ENCODE results near the gene ARHGAP30.

ARHGAP30 gene

GRCh38 chr1:161111527-161111926 lies 41.8 kb upstream of the ARHGAP30 start:
- TF ChIP-seq CTCF (IDR thresholded peaks at IDR 0.05; ENCODE audit: low read depth, low read length, poor library complexity, severe bottlenecking) = no peak
- TF ChIP-seq EZH2phosphoT487 (IDR thresholded peaks at IDR 0.05; ENCODE audit: borderline replicate concordance, low read length) = no peak
- Histone ChIP-seq H3K27me3 (ENCODE audit: control insufficient read depth, low read length) (no peaks in the 10 kb centered on the region), H3K36me3 (ENCODE audit: control insufficient read depth, low read length) (peaks cover 58% of the 10 kb centered on the region), H3K4me3 (ENCODE audit: low read length) (no peak overlapping the region), H3K79me2 (ENCODE audit: control insufficient read depth, low read length) (peaks cover 96% of the 10 kb centered on the region), H3K4me2 (ENCODE audit: low read length) (peak overlapping the region; percentile 12), H3K27ac (ENCODE audit: low read depth, low read length) (no peak overlapping the region), H3K9me3 (ENCODE audit: control insufficient read depth, insufficient read depth, low read length) (no peaks in the 10 kb centered on the region), H3K4me1 (ENCODE audit: control insufficient read depth, low read length) (peaks cover 47% of the 10 kb centered on the region), H3F3A (ENCODE audit: control insufficient read depth, insufficient read depth) (0 out of 2 replicates have a peak, but pooled peaks cover 2% of the 10 kb centered on the region), H4K20me1 (ENCODE audit: control insufficient read depth, insufficient read depth, low read depth, low read length) (peaks cover 16% of the 10 kb centered on the region; the same call in 1 of the 2 replicates), H3K9me2 (replicated peaks; ENCODE audit: control insufficient read depth, low read length) (no peaks in the 10 kb centered on the region)

GRCh38 chr1:161111117-161111516 lies 41.4 kb upstream of the ARHGAP30 start:
- H3K9me3 ChIP-seq (ENCODE audit: control insufficient read depth, insufficient read depth, low read length) = no peaks in the 10 kb centered on the region
- no peaks in the 10 kb centered on the region for H3K9me2 ChIP-seq (replicated peaks; ENCODE audit: control insufficient read depth, low read length)
- peak overlapping the region; percentile 12; the same call in 1 of the 2 replicates for H3K4me2 ChIP-seq (ENCODE audit: low read length)
- H3K79me2 ChIP-seq (ENCODE audit: control insufficient read depth, low read length) = peaks cover 96% of the 10 kb centered on the region
- no peak overlapping the region for H3K4me3 ChIP-seq (ENCODE audit: low read length)
- H3K27ac ChIP-seq (ENCODE audit: low read depth, low read length) = no peak overlapping the region
- H3F3A ChIP-seq (ENCODE audit: control insufficient read depth, insufficient read depth) = 0 out of 2 replicates have a peak, but pooled peaks cover 2% of the 10 kb centered on the region
- H3K27me3 ChIP-seq (ENCODE audit: control insufficient read depth, low read length) = no peaks in the 10 kb centered on the region
- peaks cover 57% of the 10 kb centered on the region for H3K36me3 ChIP-seq (ENCODE audit: control insufficient read depth, low read length)
- peaks cover 43% of the 10 kb centered on the region for H3K4me1 ChIP-seq (ENCODE audit: control insufficient read depth, low read length)
- no peak for TF ChIP-seq CTCF (IDR thresholded peaks at IDR 0.05; ENCODE audit: low read depth, low read length, poor library complexity, severe bottlenecking)
- TF ChIP-seq EZH2phosphoT487 (IDR thresholded peaks at IDR 0.05; ENCODE audit: borderline replicate concordance, low read length) = no peak
- peaks cover 13% of the 10 kb centered on the region; the same call in 1 of the 2 replicates for H4K20me1 ChIP-seq (ENCODE audit: control insufficient read depth, insufficient read depth, low read depth, low read length)

- Histone ChIP-seq H3F3A (ENCODE audit: control insufficient read depth, insufficient read depth) (no peaks in the 10 kb centered on the region), H3K9me3 (ENCODE audit: control insufficient read depth, insufficient read depth, low read length) (no peaks in the 10 kb centered on the region), H3K27me3 (ENCODE audit: control insufficient read depth, low read length) (no peaks in the 10 kb centered on the region), H3K4me3 (ENCODE audit: low read length) (no peak overlapping the region), H4K20me1 (ENCODE audit: control insufficient read depth, insufficient read depth, low read depth, low read length) (no peaks in the 10 kb centered on the region), H3K4me2 (ENCODE audit: low read length) (no peak overlapping the region), H3K4me1 (ENCODE audit: control insufficient read depth, low read length) (peaks cover 2% of the 10 kb centered on the region), H3K79me2 (ENCODE audit: control insufficient read depth, low read length) (peaks cover 76% of the 10 kb centered on the region), H3K9me2 (replicated peaks; ENCODE audit: control insufficient read depth, low read length) (no peaks in the 10 kb centered on the region), H3K27ac (ENCODE audit: low read depth, low read length) (no peak overlapping the region), H3K36me3 (ENCODE audit: control insufficient read depth, low read length) (peaks cover 38% of the 10 kb centered on the region)
- TF ChIP-seq CTCF (IDR thresholded peaks at IDR 0.05; ENCODE audit: low read depth, low read length, poor library complexity, severe bottlenecking) = no peak
- TF ChIP-seq EZH2phosphoT487 (IDR thresholded peaks at IDR 0.05; ENCODE audit: borderline replicate concordance, low read length) = no peak
Observed at GRCh38 chr1:161106431-161106830, 36.7 kb upstream of the ARHGAP30 start.

Data from DOHH2 (cell line).